Thyroid gland (tissue), 4 donors: ENCODE data around the gene RAB36.

Experiments
- CTCF ChIP-seq, 6 experiments: fragments of 200-600 bp in 3 of 6; fragments of 450-650 bp in 3 of 6; sonication (generic) in 3 of 6; IDR thresholded peaks; one replicate each; pipeline ENCODE4 v1.5.1; 2016 to 2019; ENCODE audit warnings: antibody characterized with exemption in 6 of 6, mild to moderate bottlenecking in 2 of 6, inconsistent platforms in 1 of 6, moderate library complexity in 1 of 6
- POLR2A ChIP-seq, 2 donors: fragments of 450-650 bp; IDR thresholded peaks; one replicate each; pipeline ENCODE4 v1.6.1; 2017; ENCODE audit warnings: antibody characterized with exemption in 2 of 2, mild to moderate bottlenecking in 2 of 2, moderate library complexity in 1 of 2

GRCh38 chr22:23193196-23193827 lies 48.0 kb downstream of the RAB36 start:
- no peak for TF ChIP-seq CTCF (IDR thresholded peaks at IDR 0.05)
- TF ChIP-seq POLR2A (IDR thresholded peaks at IDR 0.05) = no peak
